ENCODE results near the gene HTT. TPM values are rescaled to one million over a fixed set of nuclear protein-coding genes. Genes with fewer than 3 reads are reported as not detected.

Gene HTT
- total RNA-seq, 1 experiment from 2014 or later = 18.4 TPM

- Histone ChIP-seq H3K4me3 (ENCODE audit: low read length) (no peak overlapping the region), H3K79me2 (ENCODE audit: low read length) (no peaks in the 10 kb centered on the region), H3K4me1 (ENCODE audit: insufficient read depth, low read length) (peaks cover 20% of the 10 kb centered on the region; the same call in 1 of the 2 replicates), H3K27me3 (ENCODE audit: low read length) (no peaks in the 10 kb centered on the region), H4K20me1 (ENCODE audit: low read length) (no peaks in the 10 kb centered on the region), H3K36me3 (ENCODE audit: low read depth, low read length) (peaks cover 13% of the 10 kb centered on the region; the same call in 1 of the 2 replicates), H3K4me2 (ENCODE audit: low read length) (no peak overlapping the region), H3K9ac (ENCODE audit: low read length) (no peak overlapping the region), H3K9me2 (replicated peaks; ENCODE audit: low read length) (no peaks in the 10 kb centered on the region), H3K27ac (ENCODE audit: low read length) (no peak overlapping the region), H2AFZ (ENCODE audit: low read length) (no peak overlapping the region), H3F3A (ENCODE audit: low read length, unreplicated experiment) (no peaks in the 10 kb centered on the region), H3K9me3 (ENCODE audit: low read length) (no peaks in the 10 kb centered on the region)
- no peak for TF ChIP-seq EZH2 (IDR thresholded peaks at IDR 0.05; ENCODE audit: low read length, unreplicated experiment)
- TF ChIP-seq EZH2phosphoT487 (IDR thresholded peaks at IDR 0.05; ENCODE audit: borderline replicate concordance, low read length) = no peak
- TF ChIP-seq, protein P1, sequence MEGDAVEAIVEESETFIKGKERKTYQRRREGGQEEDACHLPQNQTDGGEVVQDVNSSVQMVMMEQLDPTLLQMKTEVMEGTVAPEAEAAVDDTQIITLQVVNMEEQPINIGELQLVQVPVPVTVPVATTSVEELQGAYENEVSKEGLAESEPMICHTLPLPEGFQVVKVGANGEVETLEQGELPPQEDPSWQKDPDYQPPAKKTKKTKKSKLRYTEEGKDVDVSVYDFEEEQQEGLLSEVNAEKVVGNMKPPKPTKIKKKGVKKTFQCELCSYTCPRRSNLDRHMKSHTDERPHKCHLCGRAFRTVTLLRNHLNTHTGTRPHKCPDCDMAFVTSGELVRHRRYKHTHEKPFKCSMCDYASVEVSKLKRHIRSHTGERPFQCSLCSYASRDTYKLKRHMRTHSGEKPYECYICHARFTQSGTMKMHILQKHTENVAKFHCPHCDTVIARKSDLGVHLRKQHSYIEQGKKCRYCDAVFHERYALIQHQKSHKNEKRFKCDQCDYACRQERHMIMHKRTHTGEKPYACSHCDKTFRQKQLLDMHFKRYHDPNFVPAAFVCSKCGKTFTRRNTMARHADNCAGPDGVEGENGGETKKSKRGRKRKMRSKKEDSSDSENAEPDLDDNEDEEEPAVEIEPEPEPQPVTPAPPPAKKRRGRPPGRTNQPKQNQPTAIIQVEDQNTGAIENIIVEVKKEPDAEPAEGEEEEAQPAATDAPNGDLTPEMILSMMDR (conservative IDR thresholded peaks at IDR 0.05; ENCODE audit: low read depth, low read length) = no peak
- POLR2A ChIA-PET (ENCODE audit: unreplicated experiment) = no interaction called here
- ATAC-seq (no peak), DNase-seq (no peak)
- CTCF ChIA-PET = interaction anchor here (0.5 kb wide), 1 partner anchor 386 kb away, joined by 11 read pairs; no protein-coding TSS in a partner anchor
- intact Hi-C loops (cut with micrococcal nuclease) = no loop called here
- no TSS peak for BruUV-seq (replicated peaks)
Observed at GRCh38 chr4:3114377-3114776, 39.9 kb downstream of the HTT start.

DNA sequence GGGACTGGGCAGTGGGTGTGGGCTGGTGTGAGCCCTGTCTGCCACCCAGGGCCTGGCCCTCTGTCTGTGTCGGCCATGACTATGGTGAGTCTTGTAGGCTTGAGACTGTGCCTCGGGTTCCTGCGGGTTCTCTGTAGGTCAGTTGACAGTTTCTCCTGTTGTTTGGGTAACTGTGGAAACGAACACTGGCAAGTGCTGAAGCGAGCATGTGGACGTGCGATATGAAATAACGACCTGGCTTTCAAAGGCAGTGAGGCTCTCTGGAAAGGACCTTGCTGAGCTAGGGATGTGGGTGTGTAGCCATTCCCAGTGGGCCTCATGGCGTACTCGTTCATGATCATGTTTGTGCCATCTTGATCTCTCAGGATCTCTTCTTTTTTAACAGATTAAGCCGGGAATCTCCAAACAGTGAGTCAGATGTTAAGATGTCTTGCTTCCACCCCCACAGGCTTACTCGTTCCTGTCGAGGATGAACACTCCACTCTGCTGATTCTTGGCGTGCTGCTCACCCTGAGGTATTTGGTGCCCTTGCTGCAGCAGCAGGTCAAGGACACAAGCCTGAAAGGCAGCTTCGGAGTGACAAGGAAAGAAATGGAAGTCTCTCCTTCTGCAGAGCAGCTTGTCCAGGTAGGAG is 41.3 kb downstream of the HTT start:
- Histone ChIP-seq H3K9me2 (replicated peaks; ENCODE audit: low read length) (no peaks in the 10 kb centered on the region), H3F3A (ENCODE audit: low read length, unreplicated experiment) (no peaks in the 10 kb centered on the region), H3K27me3 (ENCODE audit: low read length) (no peaks in the 10 kb centered on the region), H3K27ac (ENCODE audit: low read length) (no peak overlapping the region), H3K4me1 (ENCODE audit: insufficient read depth, low read length) (peaks cover 20% of the 10 kb centered on the region; the same call in 1 of the 2 replicates), H3K9me3 (ENCODE audit: low read length) (no peaks in the 10 kb centered on the region), H3K4me2 (ENCODE audit: low read length) (no peak overlapping the region), H2AFZ (ENCODE audit: low read length) (no peak overlapping the region), H4K20me1 (ENCODE audit: low read length) (no peaks in the 10 kb centered on the region), H3K36me3 (ENCODE audit: low read depth, low read length) (peaks cover 13% of the 10 kb centered on the region; the same call in 1 of the 2 replicates), H3K79me2 (ENCODE audit: low read length) (no peaks in the 10 kb centered on the region), H3K4me3 (ENCODE audit: low read length) (no peak overlapping the region), H3K9ac (ENCODE audit: low read length) (no peak overlapping the region)
- DNase-seq = no peak
- ATAC-seq = no peak
- no peak for TF ChIP-seq EZH2 (IDR thresholded peaks at IDR 0.05; ENCODE audit: low read length, unreplicated experiment)
- TF ChIP-seq EZH2phosphoT487 (IDR thresholded peaks at IDR 0.05; ENCODE audit: borderline replicate concordance, low read length) = no peak
- TF ChIP-seq, protein P1 (conservative IDR thresholded peaks at IDR 0.05; ENCODE audit: low read depth, low read length) = no peak
- BruUV-seq (replicated peaks) = no TSS peak
- intact Hi-C loops (cut with micrococcal nuclease) = no loop called here
- POLR2A ChIA-PET (ENCODE audit: unreplicated experiment) = no interaction called here
- CTCF ChIA-PET = no interaction called here

- no peaks in the 10 kb centered on the region for H3K9me3 ChIP-seq (ENCODE audit: low read length)
- no peak overlapping the region for H3K27ac ChIP-seq (ENCODE audit: low read length)
- peaks cover 13% of the 10 kb centered on the region; the same call in 1 of the 2 replicates for H3K36me3 ChIP-seq (ENCODE audit: low read depth, low read length)
- ChIA-PET CTCF (no interaction called here), POLR2A (ENCODE audit: unreplicated experiment) (no interaction called here)
- no peaks in the 10 kb centered on the region for H3K79me2 ChIP-seq (ENCODE audit: low read length)
- H3K9ac ChIP-seq (ENCODE audit: low read length) = no peak overlapping the region
- no peak overlapping the region for H2AFZ ChIP-seq (ENCODE audit: low read length)
- no peak for ATAC-seq
- TF ChIP-seq, protein P1 (conservative IDR thresholded peaks at IDR 0.05; ENCODE audit: low read depth, low read length) = no peak
- no peak for TF ChIP-seq EZH2 (IDR thresholded peaks at IDR 0.05; ENCODE audit: low read length, unreplicated experiment)
- no peaks in the 10 kb centered on the region for H4K20me1 ChIP-seq (ENCODE audit: low read length)
- no peaks in the 10 kb centered on the region for H3F3A ChIP-seq (ENCODE audit: low read length, unreplicated experiment)
- no peaks in the 10 kb centered on the region for H3K9me2 ChIP-seq (replicated peaks; ENCODE audit: low read length)
- no peak overlapping the region for H3K4me2 ChIP-seq (ENCODE audit: low read length)
- 0 out of 2 replicates have a peak, but pooled peaks cover 9% of the 10 kb centered on the region for H3K4me1 ChIP-seq (ENCODE audit: insufficient read depth, low read length)
- no peaks in the 10 kb centered on the region for H3K27me3 ChIP-seq (ENCODE audit: low read length)
- no peak for DNase-seq
- intact Hi-C loops (cut with micrococcal nuclease) = no loop called here
- no TSS peak for BruUV-seq (replicated peaks)
- no peak overlapping the region for H3K4me3 ChIP-seq (ENCODE audit: low read length)
Observed at GRCh38 chr4:3116955-3117354, 42.5 kb downstream of the HTT start.
